ENCODE results near the gene CACNA1C. TPM values are rescaled to one million over a fixed set of nuclear protein-coding genes. Genes with fewer than 3 reads are reported as not detected.

CACNA1C gene
- total RNA-seq, 1 donor from 2014 or later = 11.7 TPM

- H3K9me3 Mint-ChIP-seq (ENCODE audit: low read depth) = no peaks in the 10 kb centered on the region
- peaks cover 6% of the 10 kb centered on the region for H3K4me1 Mint-ChIP-seq (ENCODE audit: low read depth)
- no peaks in the 10 kb centered on the region for H3K36me3 Mint-ChIP-seq (ENCODE audit: insufficient read depth)
- H3K27me3 Mint-ChIP-seq = peaks cover 25% of the 10 kb centered on the region
- no peak for TF ChIP-seq CTCF (IDR thresholded peaks at IDR 0.05; ENCODE audit: unreplicated experiment)
- H3K27ac Mint-ChIP-seq = no peak overlapping the region
- DNase-seq (ENCODE audit: low spot score, unreplicated experiment) = no peak
- no peak overlapping the region for H3K4me3 Mint-ChIP-seq (ENCODE audit: low read depth)
These were observed 587.5 kb downstream of the CACNA1C start for GRCh38 chr12:2640281-2640680.

- no peak for TF ChIP-seq CTCF (IDR thresholded peaks at IDR 0.05; ENCODE audit: unreplicated experiment)
- no peak overlapping the region for H3K27ac Mint-ChIP-seq
- no peaks in the 10 kb centered on the region for H3K36me3 Mint-ChIP-seq (ENCODE audit: insufficient read depth)
- no peak for DNase-seq (ENCODE audit: low spot score, unreplicated experiment)
- H3K27me3 Mint-ChIP-seq = peaks cover 25% of the 10 kb centered on the region
- no peak overlapping the region for H3K4me3 Mint-ChIP-seq (ENCODE audit: low read depth)
- H3K9me3 Mint-ChIP-seq (ENCODE audit: low read depth) = no peaks in the 10 kb centered on the region
- peaks cover 6% of the 10 kb centered on the region for H3K4me1 Mint-ChIP-seq (ENCODE audit: low read depth)
These were observed 587.9 kb downstream of the CACNA1C start for GRCh38 chr12:2640709-2641108.

- Mint-ChIP-seq H3K27ac (no peak overlapping the region), H3K36me3 (ENCODE audit: insufficient read depth) (no peaks in the 10 kb centered on the region), H3K9me3 (ENCODE audit: low read depth) (no peaks in the 10 kb centered on the region), H3K4me1 (ENCODE audit: low read depth) (peaks cover 6% of the 10 kb centered on the region), H3K4me3 (ENCODE audit: low read depth) (no peak overlapping the region), H3K27me3 (peaks cover 25% of the 10 kb centered on the region)
- peak; percentile 46 for TF ChIP-seq CTCF (IDR thresholded peaks at IDR 0.05; ENCODE audit: unreplicated experiment)
- no peak for DNase-seq (ENCODE audit: low spot score, unreplicated experiment)
These were observed 588.4 kb downstream of the CACNA1C start for GRCh38 chr12:2641207-2641606.

GRCh38 chr12:2641761-2642160 lies 589.0 kb downstream of the CACNA1C start:
- Mint-ChIP-seq H3K9me3 (ENCODE audit: low read depth) (no peaks in the 10 kb centered on the region), H3K4me1 (ENCODE audit: low read depth) (peaks cover 6% of the 10 kb centered on the region), H3K36me3 (ENCODE audit: insufficient read depth) (no peaks in the 10 kb centered on the region), H3K27me3 (peaks cover 25% of the 10 kb centered on the region), H3K27ac (no peak overlapping the region), H3K4me3 (ENCODE audit: low read depth) (no peak overlapping the region)
- no peak for DNase-seq (ENCODE audit: low spot score, unreplicated experiment)
- no peak for TF ChIP-seq CTCF (IDR thresholded peaks at IDR 0.05; ENCODE audit: unreplicated experiment)

- no peak for DNase-seq (ENCODE audit: low spot score, unreplicated experiment)
- Mint-ChIP-seq H3K9me3 (ENCODE audit: low read depth) (no peaks in the 10 kb centered on the region), H3K4me3 (ENCODE audit: low read depth) (no peak overlapping the region), H3K27ac (no peak overlapping the region), H3K27me3 (peaks cover 25% of the 10 kb centered on the region), H3K4me1 (ENCODE audit: low read depth) (peaks cover 6% of the 10 kb centered on the region), H3K36me3 (ENCODE audit: insufficient read depth) (no peaks in the 10 kb centered on the region)
- no peak for TF ChIP-seq CTCF (IDR thresholded peaks at IDR 0.05; ENCODE audit: unreplicated experiment)
These were observed 589.5 kb downstream of the CACNA1C start for GRCh38 chr12:2642176-2642892.

All from progenitor cell of endocrine pancreas (in vitro differentiated cells).